ELF-1 (cell line): ENCODE results near the gene ZNF275.
"Not testable (repeated sequence)": the region's sequence is repeated elsewhere in the genome, so short reads cannot be mapped to it uniquely, and the experiment has no call there.

Source experiments
- DNase-seq: peaks from one replicate; pipeline ENCODE4 v3.0.0-alpha.2; 2016; ENCODE audit warnings: low read depth, low spot score

ZNF275 gene

GRCh38 chrX:153333821-153334653 lies at the start of gene ZNF275:
Gene ZNF275 (plus strand): TSS chrX:153334153. CDS start chrX:153336680, 2,527 bp downstream.
- peak; percentile 63 for DNase-seq

- DNase-seq, result not testable (repeated sequence)
Observed at GRCh38 chrX:153285678-153286077, 48.3 kb upstream of the ZNF275 start.

- DNase-seq, result not testable (repeated sequence)
Observed at GRCh38 chrX:153288807-153289206, 45.1 kb upstream of the ZNF275 start.

- DNase-seq, result not testable (repeated sequence)
Observed at GRCh38 chrX:153293485-153294071, 40.4 kb upstream of the ZNF275 start.

- DNase-seq, result no peak
Observed at GRCh38 chrX:153297376-153297775, 36.6 kb upstream of the ZNF275 start.

GRCh38 chrX:153299855-153300254 lies 34.1 kb upstream of the ZNF275 start:
- no peak for DNase-seq

GRCh38 chrX:153301746-153302145 lies 32.2 kb upstream of the ZNF275 start:
- DNase-seq, result no peak

- DNase-seq, result no peak
Observed at GRCh38 chrX:153302796-153303195, 31.2 kb upstream of the ZNF275 start.

GRCh38 chrX:153303276-153304262 lies 30.4 kb upstream of the ZNF275 start:
- DNase-seq, result no peak

GRCh38 chrX:153304988-153305736 lies 28.8 kb upstream of the ZNF275 start:
- DNase-seq, result no peak

- DNase-seq, result no peak
Observed at GRCh38 chrX:153305972-153306371, 28.0 kb upstream of the ZNF275 start.

- DNase-seq, result no peak
Observed at GRCh38 chrX:153306527-153307115, 27.3 kb upstream of the ZNF275 start.

- DNase-seq, result no peak
Observed at GRCh38 chrX:153307276-153308178, 26.4 kb upstream of the ZNF275 start.

- peak; percentile 20 for DNase-seq
Observed at GRCh38 chrX:153310901-153311300, 23.1 kb upstream of the ZNF275 start.

GRCh38 chrX:153312041-153312440 lies 21.9 kb upstream of the ZNF275 start:
- no peak for DNase-seq

- no peak for DNase-seq
Observed at GRCh38 chrX:153312842-153313241, 21.1 kb upstream of the ZNF275 start.

GRCh38 chrX:153317306-153317705 lies 16.6 kb upstream of the ZNF275 start:
- no peak for DNase-seq

GRCh38 chrX:153317996-153318722 lies 15.8 kb upstream of the ZNF275 start:
- DNase-seq, result no peak

- no peak for DNase-seq
Observed at GRCh38 chrX:153318811-153319210, 15.1 kb upstream of the ZNF275 start.
